ENCODE measurements around the gene STK17B. TPM values are rescaled to one million over a fixed set of nuclear protein-coding genes. Genes with fewer than 3 reads are reported as not detected.

The STK17B gene
- total and polyA plus RNA-seq, 2 of the 13 experiments (the other 11 are each of a cell fraction or from before 2014, with no cell fraction given), result 1.6 to 4.5 TPM

GRCh38 chr2:196166876-196167275 lies 4.5 kb downstream of the STK17B start (continued):
- no peak for TF ChIP-seq CHCHD3 (CRISPR knock-in tag; IDR thresholded peaks at IDR 0.05)
- no peak for TF ChIP-seq NAIF1 (CRISPR knock-in tag; IDR thresholded peaks at IDR 0.05; ENCODE audit: borderline replicate concordance)

GRCh38 chr2:196165016-196165415 lies 6.4 kb downstream of the STK17B start:
- DNase-seq (ENCODE audit: low spot score) (no peak), FAIRE-seq (no peak), ATAC-seq (no peak)
- no peak overlapping the region for H3K4me2 ChIP-seq (ENCODE audit: low read depth, low read length)
- H2AFZ ChIP-seq (ENCODE audit: low read length), result no peak overlapping the region
- no TSS peak for BruUV-seq (replicated peaks)
- ChIA-PET CTCF (ENCODE audit: low intra/inter-chr PET ratio, low total read pairs) (no interaction called here), POLR2A (no interaction called here)
- peaks cover 8% of the 10 kb centered on the region for H3K4me1 ChIP-seq (ENCODE audit: insufficient read depth, low read length)
- H3K36me3 ChIP-seq (replicated peaks in 1 of 2; ENCODE audit: control insufficient read depth in 1 of 2, insufficient read depth in 2 of 2, low read length in 2 of 2), result no peaks in the 10 kb centered on the region
- intact Hi-C loops (cut with micrococcal nuclease; ENCODE audit: unreplicated experiment), result no loop called here
- 83% methylated on average over 4 of the region's 4 CpGs for WGBS (ENCODE audit: low lambda C conversion rate)
- H4K20me1 ChIP-seq (ENCODE audit: insufficient read depth, low read length), result no peaks in the 10 kb centered on the region
- H3K9me3 ChIP-seq (ENCODE audit: low read length), result no peaks in the 10 kb centered on the region
- no peak overlapping the region for H3K4me3 ChIP-seq (replicated peaks in 1 of 3; ENCODE audit: insufficient read depth in 1 of 3, low read depth in 2 of 3, low read length in 3 of 3)
- in situ Hi-C loops (cut with HindIII; ENCODE audit: extremely low pct_ligation_motif_present, low pct_unique_long_range_greater_than_20kb), result no loop called here
- no peaks in the 10 kb centered on the region; a peak in 1 of 5 replicates for H3K27me3 ChIP-seq (ENCODE audit: control insufficient read depth in 1 of 2, insufficient read depth in 2 of 2, low read length in 2 of 2)
- no peaks in the 10 kb centered on the region for H3K79me2 ChIP-seq (ENCODE audit: insufficient read depth, low read length)
- TF ChIP-seq GATAD1 (CRISPR knock-in tag; IDR thresholded peaks at IDR 0.05) (no peak), NCOA1 (CRISPR knock-in tag; IDR thresholded peaks at IDR 0.05) (no peak), TRIM24 (CRISPR knock-in tag; IDR thresholded peaks at IDR 0.05) (no peak), DMTF1 (CRISPR knock-in tag; IDR thresholded peaks at IDR 0.05) (no peak), BCL6 (CRISPR knock-in tag; IDR thresholded peaks at IDR 0.05) (no peak), NFYC (CRISPR knock-in tag; IDR thresholded peaks at IDR 0.05) (no peak), ZNF431 (CRISPR knock-in tag; IDR thresholded peaks at IDR 0.05; ENCODE audit: borderline replicate concordance, low read depth) (no peak)
- H3K9ac ChIP-seq (ENCODE audit: insufficient read depth, low read depth, low read length), result no peak overlapping the region
- no peak overlapping the region for H3K27ac ChIP-seq (ENCODE audit: extremely low read length, insufficient read depth, low read length)

Measured in HepG2 (cell line).